CD1c-positive myeloid dendritic cell (primary cell): ENCODE data around the gene KDELR1.
A peak's percentile ranks its signal among the peaks of the same experiment; 100 is the strongest.

Source experiments
- DNase-seq: peaks from one replicate; pipeline ENCODE4 v3.0.0-alpha.2; 2016; ENCODE audit errors: extremely low spot score

KDELR1 gene

GRCh38 chr19:48371367-48371766 is 20.0 kb downstream of the KDELR1 start:
- DNase-seq: no peak

DNA sequence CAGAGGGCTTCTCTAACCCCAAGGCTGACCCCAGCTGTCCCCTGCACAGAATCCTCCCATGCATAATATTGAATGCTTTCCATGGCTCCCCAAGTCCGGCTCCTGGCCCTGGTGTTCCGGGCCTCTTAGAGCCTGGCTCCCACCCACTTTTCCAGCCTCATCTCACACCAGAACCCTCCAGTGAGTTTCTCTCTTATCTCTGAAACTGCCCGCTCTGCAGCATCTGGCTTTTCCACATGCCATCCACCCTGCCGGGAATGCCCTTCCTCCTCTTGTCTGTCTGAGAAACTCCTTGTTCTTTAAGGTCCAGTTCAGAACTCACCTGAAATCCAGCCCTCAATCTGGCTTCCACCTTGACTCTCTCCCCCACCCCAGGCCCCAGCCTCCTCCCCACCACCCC is 20.4 kb downstream of the KDELR1 start:
- DNase-seq: no peak

GRCh38 chr19:48368936-48369335 is 22.4 kb downstream of the KDELR1 start:
- no peak for DNase-seq

DNA sequence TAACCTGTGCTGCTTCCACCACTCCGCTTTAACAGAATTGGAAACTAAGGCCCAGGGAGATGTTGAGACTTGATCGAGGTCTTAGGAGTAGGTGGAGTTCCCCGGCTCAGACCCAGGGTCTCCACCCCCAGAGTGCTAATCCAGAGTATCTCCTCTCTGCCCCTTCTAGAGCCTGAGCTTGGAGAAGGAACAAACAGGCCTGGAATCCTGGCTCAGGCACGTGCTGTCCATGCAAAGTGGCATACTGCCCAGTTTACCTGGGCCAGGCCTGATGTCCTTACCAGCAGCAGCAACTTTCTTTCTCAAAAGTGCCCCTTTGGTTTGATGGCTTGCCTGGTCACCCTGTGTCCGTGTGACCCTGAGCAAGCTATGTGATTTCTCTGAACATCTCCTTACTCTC is 23.5 kb downstream of the KDELR1 start:
- no peak for DNase-seq

DNA sequence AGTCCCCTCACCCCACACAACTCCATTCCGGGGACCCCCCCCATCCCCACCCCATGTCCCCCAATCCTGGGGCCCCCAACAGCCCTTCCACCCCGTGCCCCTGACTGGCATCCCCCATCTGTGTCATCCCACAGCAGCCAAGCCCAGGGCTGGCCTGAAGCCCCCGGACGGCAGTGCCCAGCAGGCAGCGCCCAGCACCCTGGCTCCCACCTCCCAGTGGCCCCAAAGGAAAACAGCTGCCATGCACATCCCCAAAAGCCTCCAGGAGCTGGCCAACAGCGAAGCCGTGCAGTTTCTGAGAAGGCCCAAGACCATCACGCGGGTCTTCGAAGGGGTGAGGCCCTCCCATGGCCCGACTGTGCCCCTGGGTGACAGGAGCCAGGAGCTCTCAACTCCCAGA is 25.7 kb downstream of the KDELR1 start:
- DNase-seq: no peak

- no peak for DNase-seq
Measured at GRCh38 chr19:48364598-48365348, 26.6 kb downstream of the KDELR1 start.

- DNase-seq: peak; percentile 100
Measured at GRCh38 chr19:48363810-48364597, 27.3 kb downstream of the KDELR1 start, which contains the start of the genes SYNGR4 and TMEM143. TSS of gene SYNGR4 (plus strand) at chr19:48364367. CDS start at chr19:48365843, 1,476 bp downstream. TSS of gene TMEM143 (minus strand) at chr19:48363940. CDS start at chr19:48363920, 20 bp downstream.

- DNase-seq: no peak
Measured at GRCh38 chr19:48363500-48363809, 27.9 kb downstream of the KDELR1 start.

- peak; percentile 92 for DNase-seq
Measured at GRCh38 chr19:48362716-48363499, 28.4 kb downstream of the KDELR1 start.

DNA sequence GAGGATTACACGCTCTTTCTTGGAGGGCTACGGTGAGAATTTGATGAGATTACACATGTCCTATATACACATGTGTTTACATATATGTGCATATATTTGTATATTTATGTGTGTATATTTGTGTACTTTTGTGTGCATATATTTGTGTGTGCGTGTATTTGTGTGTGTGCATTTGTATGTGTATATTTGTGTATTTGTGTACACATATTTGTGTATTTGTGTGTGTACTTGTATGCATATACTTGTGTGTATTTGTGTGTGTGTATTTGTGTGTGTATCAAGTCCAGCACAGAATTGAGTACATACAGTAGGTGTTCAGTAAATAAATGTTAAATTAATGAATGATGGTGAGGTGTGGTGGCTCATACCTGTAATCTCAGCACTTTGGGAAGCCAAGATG is 29.4 kb downstream of the KDELR1 start:
- DNase-seq: no peak

- no peak for DNase-seq
Measured at GRCh38 chr19:48359123-48359522, 32.2 kb downstream of the KDELR1 start.

DNA sequence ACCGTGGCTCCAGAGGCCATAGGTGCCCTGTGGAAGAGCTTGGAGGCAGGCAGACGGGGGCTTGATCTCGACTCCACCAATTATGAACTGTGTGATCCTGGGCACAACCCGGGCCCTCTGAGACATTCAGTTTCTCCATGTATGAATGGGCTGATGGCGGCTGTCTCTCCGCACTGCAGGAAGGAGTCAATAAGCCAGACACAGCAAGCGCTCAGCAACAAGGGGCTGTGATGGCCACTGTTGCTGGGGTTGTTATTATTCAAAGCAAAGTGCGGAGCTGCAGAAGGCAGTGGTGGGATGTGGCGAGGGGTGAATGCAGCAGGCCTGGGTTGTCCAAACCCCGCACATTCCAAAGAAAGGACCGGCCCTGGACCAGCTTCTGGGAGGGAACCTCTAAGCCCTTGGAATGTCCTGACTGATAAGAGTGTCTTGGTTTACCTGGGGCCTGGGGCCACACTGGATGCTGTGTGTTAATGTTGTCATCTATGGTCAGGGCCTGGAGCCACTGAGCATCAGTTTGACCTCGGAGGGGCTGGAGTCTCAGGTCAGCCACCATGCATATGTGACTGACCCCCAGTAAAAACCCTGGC is 35.9 kb downstream of the KDELR1 start:
- DNase-seq: no peak

DNA sequence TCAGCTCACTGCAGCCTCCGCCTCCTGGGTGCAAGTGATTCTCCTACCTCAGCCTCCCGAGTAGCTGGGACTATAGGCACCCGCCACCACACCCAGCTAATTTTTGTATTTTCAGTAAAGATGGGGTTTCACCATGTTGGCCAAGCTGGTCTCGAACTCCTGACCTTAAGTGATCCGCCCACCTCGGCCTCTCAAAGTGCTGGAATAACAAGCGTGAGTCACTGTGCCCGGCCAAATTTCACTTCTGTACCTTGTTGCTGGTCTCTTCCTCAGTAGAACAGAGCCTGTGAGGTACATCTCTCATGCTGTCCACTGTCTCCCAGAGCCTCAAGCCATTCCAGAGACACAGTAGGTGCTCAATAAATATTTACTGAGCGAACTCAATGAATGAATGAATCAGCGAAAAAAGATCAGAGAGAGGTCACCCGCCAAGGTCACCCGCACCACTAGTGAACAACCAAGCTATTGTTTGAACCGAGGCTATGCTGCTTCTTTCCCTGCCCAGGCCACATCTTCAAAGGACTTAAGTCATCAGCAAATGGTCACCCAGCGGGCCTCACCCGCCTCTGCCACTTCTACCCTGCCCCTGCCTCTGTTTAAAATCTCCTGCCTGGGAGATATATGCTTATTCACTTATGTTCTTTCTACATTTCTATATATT is 36.9 kb downstream of the KDELR1 start:
- peak; percentile 8 for DNase-seq

DNA sequence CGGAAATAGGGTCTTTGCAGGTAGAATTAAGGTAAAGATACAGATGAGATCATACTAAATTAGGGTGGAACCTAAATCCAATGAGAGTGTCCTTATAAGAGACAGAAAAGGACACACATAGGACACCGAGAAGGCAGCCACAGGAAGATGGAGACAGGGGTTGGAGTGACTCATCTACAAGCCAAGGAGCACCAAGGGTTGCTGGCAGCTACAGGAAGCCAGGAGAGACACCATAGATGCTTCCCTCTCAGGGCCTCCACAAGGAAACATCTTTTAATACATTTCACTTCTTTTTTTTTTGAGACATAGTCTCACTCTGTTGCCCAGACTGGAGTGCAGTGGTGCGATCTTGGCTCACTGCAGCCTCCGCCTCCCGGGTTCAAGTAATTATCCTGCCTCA is 37.7 kb downstream of the KDELR1 start:
- no peak for DNase-seq

DNA sequence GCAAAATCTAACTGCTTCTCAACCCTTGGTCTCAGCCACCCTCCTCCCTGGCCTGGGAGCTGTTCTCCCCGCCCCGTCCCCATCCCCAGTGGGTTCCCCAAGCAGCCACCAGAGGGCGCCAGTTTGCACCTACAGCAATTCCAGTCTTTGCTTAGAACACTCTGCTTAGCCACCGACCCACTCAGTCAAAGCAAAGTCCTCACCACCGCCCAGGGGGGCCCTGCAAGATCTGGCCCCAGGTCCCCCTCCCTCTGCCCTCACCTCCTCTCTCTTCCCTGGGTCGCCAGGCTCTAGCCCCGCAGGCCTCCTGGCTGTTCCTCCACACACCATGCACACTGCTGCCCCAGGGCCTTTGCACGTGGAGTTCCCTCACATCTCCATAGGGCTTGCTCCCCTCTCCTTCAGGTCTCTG is 40.0 kb downstream of the KDELR1 start:
- DNase-seq: peak; percentile 79

- no peak for DNase-seq
Measured at GRCh38 chr19:48350856-48351255, 40.5 kb downstream of the KDELR1 start.

DNA sequence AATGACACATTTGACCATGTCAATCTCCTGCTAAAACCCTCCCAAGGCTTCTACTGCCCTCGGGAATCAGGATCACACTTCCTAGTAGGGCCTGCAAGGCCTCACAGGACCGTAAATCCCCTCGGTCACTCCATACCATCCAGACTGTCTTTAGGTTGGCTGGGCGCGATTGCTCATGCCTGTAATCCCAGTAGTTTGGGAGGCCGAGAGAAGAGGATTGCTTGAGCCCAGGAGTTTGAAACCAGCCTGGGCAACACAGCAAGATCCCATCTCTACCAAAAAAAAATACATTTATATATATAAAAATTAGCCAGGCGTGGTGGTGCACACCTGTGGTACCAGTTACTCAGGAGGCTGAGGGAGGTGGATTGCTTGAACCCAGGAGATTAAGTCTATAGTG is 42.6 kb downstream of the KDELR1 start:
- DNase-seq: no peak

- no peak for DNase-seq
Measured at GRCh38 chr19:48348045-48348444, 43.3 kb downstream of the KDELR1 start.

DNA sequence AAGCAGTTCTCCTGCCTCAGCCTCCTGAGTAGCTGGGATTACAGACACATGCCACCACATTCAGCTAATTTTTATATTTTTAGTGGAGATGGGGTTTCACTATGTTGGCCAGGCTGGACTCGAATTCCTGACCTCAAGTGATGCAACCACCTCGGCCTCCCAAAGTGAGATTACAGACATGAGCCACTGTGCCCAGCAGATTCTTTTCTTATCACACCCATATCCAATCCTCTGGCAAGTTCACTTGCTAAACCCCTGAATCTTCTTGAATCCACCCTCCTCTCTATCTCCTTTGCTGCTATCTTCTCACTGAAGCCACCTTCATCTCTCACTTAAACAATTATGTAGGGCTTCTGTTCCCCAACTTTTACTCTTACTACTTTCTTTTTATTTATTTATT is 45.2 kb downstream of the KDELR1 start:
- no peak for DNase-seq

DNA sequence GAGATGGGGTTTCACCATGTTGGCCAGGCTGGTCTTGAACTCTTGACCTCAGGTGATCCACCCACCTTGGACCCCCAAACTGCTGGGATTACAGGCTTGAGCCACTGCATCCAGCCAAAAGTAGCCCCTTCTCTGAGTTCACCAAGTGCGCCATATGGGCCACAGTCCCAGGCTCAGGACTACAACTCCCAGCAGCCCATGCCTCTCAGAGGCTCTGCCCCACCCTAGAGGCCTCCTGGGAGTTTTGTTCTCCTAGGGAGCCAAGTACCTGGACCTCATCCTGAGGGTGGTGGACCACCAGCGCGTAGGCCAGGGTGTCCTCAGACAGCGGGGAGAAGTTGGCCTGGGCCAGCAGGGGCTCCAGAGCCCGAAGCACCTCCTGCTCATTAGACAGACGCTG is 46.5 kb downstream of the KDELR1 start:
- no peak for DNase-seq

DNA sequence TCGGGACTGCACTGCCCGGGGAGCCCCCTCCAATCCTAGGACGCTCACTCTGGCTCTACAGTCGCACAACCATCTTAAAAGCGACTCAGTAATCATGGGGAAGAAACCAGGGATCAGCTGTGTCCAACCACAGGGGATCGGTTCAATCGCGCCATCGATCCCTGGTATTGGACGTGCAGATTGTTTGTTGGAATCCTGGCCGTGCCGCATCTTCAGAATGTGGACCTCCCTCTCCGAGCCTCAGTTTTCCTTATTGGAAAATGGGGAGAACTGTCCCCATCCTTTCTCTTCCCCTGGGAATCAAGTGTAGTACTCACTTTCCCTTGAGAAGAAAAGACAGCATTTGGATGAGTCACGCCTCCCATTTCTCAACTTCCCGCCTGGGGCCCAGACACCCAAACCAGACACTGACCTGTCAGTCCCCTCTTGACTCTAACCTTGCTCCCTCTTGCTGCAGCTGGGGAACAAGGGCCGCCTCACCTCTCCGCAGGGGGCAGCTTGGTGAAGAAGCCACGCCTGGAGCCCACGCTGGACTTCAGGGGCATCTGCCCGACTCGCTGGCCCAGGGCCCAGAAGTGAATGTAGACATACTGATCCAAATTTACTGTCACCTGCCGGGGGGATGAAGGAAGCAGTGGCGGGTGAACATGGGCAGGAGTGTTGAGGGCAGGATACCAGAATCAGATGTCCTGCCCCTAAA is 48.4 kb downstream of the KDELR1 start:
- no peak for DNase-seq
